Fibroblast of lung (primary cell): ENCODE measurements around the gene TSHZ1.

Experiments
- CTCF ChIP-seq, 2 donors: IDR thresholded peaks in 1 of 2; conservative IDR thresholded peaks in 1 of 2; 1 replicate in 1 of 2; 2 replicates in 1 of 2; pipeline ENCODE4 v1.5.1; 2011 to 2012; ENCODE audit warnings: low read length in 2 of 2, control low read depth in 1 of 2, inconsistent platforms in 1 of 2, low read depth in 1 of 2, mild to moderate bottlenecking in 1 of 2
- EZH2 ChIP-seq: IDR thresholded peaks from 2 replicates; pipeline ENCODE4 v1.5.1; 2012; ENCODE audit warnings: low read length, control low read depth, mild to moderate bottlenecking; ENCODE audit errors: missing control alignments

GRCh38 chr18:75198036-75198435, 12.6 kb upstream of the TSHZ1 start:
- TF ChIP-seq EZH2, result no peak
- TF ChIP-seq CTCF (conservative IDR thresholded peaks at IDR 0.05 in 1 of 2, IDR thresholded peaks at IDR 0.05 in 1 of 2; ENCODE audit: low read depth in 1 of 2, low read length in 2 of 2), result no peak
